Jurkat, Clone E6-1 (cell line): ENCODE measurements around the gene COQ8A.

ENCODE experiments used
- DNase-seq: peaks from one replicate; pipeline ENCODE4 v3.0.0-alpha.2; 2011; ENCODE audit warnings: low read depth, low spot score
- H3K4me3 ChIP-seq: 2 replicates; pipeline ENCODE4 v1.5.1; 2011; ENCODE audit warnings: mild to moderate bottlenecking, low read length, control low read depth, moderate library complexity

COQ8A gene

GRCh38 chr1:226980565-226981385, 40.7 kb downstream of the COQ8A start:
- no peak overlapping the region for H3K4me3 ChIP-seq
- DNase-seq, result no peak

GRCh38 chr1:226981386-226981817, 41.3 kb downstream of the COQ8A start:
- no peak for DNase-seq
- H3K4me3 ChIP-seq, result no peak overlapping the region

GRCh38 chr1:226981838-226982237, 41.7 kb downstream of the COQ8A start:
- H3K4me3 ChIP-seq, result no peak overlapping the region
- no peak for DNase-seq

DNA sequence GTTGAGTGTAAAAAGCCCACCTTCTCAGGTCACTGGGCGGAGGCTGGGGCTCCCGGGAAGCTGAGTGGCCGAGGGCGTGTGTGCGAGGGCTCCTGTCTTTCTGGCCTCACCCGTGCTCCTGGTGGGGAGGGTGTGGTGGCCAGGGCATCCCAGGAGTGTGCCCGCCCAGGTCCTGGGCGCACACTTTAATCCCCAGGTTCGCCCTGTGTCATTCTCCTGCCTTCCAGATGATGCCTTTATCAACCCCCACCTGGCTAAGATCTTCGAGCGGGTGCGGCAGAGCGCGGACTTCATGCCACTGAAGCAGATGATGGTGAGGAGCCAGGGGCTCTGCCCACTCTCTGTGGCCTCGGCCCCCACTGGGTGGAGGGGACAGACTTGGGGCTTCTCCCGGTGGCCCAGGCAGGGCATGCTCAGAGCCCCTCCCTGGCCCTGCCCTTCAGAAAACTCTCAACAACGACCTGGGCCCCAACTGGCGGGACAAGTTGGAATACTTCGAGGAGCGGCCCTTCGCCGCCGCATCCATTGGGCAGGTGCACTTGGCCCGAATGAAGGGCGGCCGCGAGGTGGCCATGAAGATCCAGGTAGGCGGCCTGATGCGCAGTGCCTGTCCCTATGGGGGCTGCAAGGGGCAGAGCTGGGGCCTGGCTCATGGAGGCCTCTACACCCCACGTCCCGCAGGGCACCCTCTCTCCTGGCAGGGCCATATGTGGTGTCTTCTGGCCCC, 42.5 kb downstream of the COQ8A start:
- no peak overlapping the region for H3K4me3 ChIP-seq
- no peak for DNase-seq

GRCh38 chr1:226983247-226983991, 43.3 kb downstream of the COQ8A start:
- no peak for DNase-seq

DNA sequence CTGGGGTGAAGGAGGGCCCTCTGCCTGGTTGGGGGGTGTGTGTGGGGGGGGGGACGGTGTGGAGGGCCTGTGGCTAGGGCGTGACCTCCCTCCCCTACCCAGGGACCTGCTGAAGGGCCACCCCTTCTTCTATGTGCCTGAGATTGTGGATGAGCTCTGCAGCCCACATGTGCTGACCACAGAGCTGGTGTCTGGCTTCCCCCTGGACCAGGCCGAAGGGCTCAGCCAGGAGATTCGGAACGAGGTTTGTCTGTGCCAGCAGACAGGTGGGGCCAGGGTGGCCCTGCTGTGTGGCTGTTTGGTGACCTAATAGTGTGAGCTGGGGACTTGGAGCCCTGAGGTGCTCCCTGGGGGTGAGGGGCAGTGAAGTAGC, 43.9 kb downstream of the COQ8A start:
- DNase-seq, result no peak
- H3K4me3 ChIP-seq, result no peak overlapping the region

More at GRCh38 chr1:226983247-226983991, 43.3 kb downstream of the COQ8A start:
- H3K4me3 ChIP-seq, result no peak overlapping the region

- DNase-seq, result no peak
- H3K4me3 ChIP-seq, result no peak overlapping the region
These were observed 44.6 kb downstream of the COQ8A start for GRCh38 chr1:226984521-226985238.

DNA sequence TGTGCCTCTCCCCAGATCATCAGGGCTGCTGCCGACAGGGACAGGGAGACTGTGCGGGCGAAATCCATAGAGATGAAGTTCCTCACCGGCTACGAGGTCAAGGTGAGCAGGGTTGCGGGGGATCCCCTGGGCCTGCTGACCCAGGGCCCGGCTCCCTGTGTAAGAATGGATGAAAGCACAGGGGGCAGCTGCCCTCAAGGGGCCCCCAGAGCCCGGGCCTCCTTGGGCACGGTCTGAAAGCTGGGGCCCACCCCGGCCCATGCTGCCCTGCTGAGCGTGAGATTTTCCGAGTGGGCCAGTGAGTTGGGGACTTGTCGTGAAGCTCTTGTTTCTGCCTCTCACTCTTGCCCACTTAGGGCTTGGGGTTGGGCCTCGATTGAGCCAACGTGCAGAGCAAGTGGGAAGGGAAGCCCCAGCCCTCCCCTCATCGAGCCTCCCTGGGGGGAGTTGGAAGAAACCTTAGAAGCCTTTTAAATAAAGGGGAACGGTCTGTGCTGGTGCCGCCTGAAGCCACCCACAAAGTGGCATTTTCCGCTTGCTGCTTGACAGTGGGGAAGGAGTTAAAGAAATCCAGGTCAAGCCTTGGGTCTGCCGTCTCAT, 45.2 kb downstream of the COQ8A start:
- DNase-seq, result no peak
- H3K4me3 ChIP-seq, result no peak overlapping the region

DNA sequence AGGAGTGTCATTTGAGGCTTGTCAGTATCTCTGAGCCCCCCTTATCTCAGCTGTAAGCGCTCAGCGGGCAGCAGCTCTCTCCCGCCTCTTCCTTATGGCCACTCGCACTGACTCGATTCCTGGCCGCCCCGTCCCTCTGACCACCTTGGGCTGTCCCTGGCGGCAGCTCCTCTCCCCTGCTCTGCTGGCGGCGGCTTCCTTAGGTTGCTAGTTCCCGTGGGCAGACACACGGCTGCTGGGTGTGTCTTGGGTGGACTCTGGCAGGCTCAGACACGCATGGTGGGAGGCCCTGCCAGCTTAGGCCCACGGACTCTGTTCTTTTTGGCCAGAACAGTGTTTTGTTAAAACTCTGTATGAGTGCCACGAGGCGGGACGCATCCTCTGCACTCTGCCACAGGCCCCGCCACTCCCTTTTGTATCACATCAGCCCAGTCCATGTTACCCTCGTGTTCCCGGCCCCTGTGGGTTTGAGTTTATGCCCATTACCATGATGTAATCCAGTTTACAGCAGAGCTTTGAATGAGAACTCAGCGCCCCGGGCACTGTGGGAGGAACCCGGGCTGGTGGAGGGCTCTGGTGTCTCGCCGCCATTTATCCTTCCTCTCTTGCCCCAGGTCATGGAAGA, 45.9 kb downstream of the COQ8A start:
- DNase-seq, result no peak
- H3K4me3 ChIP-seq, result no peak overlapping the region

DNA sequence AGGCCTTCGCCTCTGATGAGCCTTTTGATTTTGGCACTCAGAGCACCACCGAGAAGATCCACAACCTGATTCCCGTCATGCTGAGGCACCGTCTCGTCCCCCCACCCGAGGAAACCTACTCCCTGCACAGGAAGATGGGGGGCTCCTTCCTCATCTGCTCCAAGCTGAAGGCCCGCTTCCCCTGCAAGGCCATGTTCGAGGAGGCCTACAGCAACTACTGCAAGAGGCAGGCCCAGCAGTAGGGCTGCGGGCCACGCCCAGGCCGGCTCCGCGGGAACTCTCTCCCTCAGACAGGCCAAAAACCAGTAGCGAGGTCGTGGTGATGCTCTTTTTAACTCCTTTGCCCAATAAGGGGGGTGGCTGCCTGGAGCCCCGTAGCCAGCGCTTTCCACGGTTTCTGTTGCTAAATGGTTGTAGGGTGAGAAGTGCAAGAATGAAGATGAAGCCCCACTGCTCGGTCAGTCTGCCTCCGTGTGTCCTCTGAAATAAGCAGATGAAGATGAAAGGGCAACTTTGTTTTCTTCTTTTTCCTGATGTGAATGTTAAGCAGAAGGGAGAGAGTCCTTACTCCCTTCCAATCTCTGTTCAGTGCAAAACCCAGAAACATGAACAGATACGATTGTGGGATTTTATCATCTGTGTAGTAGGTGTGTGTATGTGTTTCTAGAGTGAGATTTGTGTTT, 46.5 kb downstream of the COQ8A start:
- DNase-seq, result no peak
- H3K4me3 ChIP-seq, result no peak overlapping the region

DNA sequence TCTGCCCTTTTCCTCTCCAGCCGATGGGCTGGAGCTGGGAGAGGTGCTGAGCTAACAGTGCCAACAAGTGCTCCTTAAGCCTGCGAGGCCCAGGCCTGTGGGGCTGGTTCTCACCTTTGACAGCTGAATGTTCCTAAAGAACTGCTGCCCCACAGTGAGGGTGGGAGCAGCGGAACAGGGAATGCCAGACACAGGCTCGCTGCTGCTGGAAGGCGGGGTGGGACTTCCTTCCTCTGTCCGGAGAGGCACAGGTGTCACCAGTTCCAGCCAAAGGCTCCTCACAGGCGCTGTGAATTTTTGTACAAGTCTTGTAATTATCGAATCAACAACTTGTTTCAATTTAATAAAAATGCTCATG, 47.1 kb downstream of the COQ8A start:
- H3K4me3 ChIP-seq, result no peak overlapping the region
- DNase-seq, result no peak

DNA sequence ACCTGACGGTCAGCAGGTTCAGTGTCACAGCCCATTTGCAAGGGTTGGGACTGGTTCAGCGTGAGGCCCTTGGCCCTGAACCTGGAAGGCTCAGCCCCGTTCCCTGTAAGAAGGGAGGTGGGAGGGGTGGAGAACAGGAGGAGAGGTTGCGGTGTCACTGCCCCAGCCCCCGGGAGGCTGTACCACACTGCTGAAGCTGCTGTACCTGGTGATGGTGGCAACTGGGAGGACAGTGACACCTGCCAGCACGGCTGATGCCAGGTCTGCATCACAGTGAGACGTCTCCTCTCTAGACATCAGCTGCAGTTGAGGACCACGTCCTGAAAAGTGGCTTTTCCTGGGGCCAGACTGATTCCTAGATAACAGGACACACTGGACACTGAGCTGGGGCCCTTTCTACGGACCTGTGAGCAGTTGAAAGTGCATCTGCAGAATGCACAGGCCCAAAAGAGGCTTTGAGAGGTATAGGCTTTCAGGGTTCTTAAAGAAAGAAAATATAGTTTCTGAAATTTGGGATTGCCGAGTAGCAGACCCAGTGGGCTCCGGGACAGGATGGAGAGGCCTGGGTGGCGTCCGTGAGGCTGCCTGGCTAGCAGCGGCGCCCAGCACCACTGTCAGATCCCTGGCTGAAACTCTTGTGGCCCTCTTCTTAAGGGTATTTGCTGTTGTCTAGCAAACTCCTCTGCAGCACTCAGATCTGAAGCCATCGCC, 47.7 kb downstream of the COQ8A start:
- DNase-seq, result no peak
- no peak overlapping the region for H3K4me3 ChIP-seq

DNA sequence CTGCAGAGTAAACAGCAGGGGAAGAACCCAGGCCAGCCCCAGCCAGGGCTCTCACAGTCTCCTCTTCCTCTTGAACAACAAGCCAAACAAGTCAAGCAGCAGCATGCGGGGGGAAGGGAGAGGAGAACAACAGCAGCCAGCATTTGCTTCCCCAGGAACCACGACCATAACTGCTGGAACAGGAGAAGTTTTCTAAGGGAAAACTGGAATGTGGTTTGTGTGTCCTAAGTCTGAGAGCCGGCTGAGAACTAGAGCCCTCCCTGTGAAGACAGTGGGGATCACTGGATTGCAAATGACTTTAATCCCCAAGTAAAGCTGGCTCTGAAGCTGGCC, 48.2 kb downstream of the COQ8A start:
- H3K4me3 ChIP-seq, result no peak overlapping the region
- no peak for DNase-seq

GRCh38 chr1:226989085-226989920, 49.2 kb downstream of the COQ8A start:
- no peak for DNase-seq
- no peak overlapping the region for H3K4me3 ChIP-seq

DNA sequence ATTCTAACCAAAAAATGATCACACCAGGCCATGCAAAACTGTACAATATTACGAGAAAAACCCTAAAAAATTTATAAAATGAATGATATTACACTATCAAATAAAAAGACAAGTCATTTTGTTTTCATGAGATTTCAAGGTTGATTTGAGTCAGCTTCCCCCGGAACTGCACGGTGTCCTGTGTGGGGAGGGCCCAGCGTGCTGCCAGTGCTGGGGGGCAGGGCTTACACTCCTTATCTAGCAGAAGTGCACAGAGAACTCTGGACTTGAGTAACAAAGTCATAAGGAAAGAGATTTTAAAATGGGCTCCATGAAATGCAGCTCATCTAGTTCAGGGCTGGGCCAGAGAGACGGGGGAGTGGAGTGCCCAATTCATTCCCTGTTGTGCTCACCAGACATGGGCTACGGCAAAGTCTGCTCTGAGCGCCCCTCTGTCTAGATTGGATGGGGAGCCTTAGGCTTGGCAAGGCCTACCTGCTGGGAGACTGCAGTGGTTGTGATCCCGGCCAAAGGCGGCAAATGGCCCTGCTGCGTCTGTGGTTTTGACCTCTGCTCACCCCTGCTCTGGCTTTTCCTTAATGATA, 50.1 kb downstream of the COQ8A start:
- no peak overlapping the region for H3K4me3 ChIP-seq
- DNase-seq, result no peak

DNA sequence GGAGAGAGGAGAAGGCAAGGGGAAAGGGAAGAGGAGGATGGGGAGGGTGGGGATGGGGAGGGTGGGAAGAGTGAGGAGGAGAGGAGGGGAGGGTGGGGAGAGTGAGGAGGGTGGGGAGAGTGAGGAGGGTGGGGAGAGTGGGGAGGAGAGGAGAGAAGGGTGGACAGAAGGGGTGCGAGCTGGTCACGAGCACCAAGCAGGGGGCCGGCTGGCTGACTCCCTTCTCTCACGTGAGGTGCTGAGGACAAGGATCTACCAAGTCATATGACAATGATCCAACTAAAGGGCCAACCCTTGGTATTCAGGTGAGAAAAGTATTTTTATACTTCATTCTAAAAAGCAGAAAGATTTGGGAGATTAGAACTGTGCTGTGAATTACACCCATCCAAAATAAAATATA, 51.8 kb downstream of the COQ8A start:
- DNase-seq, result no peak
- no peak overlapping the region for H3K4me3 ChIP-seq
